ENCODE measurements around the gene ZNF777.
A peak's percentile ranks its signal among the peaks of the same experiment; 100 is the strongest.
"Not testable (repeated sequence)": the region's sequence is repeated elsewhere in the genome, so short reads cannot be mapped to it uniquely, and the experiment has no call there.

ZNF777 gene

GRCh38 chr7:149460493-149461277 is at the start of gene ZNF777:
TSS of gene ZNF777 (minus strand) at chr7:149461062. CDS start at chr7:149456022, 5,040 bp downstream.
- DNase-seq: peak; percentile 89

- no peak for DNase-seq
These were observed 49.4 kb upstream of the ZNF777 start for GRCh38 chr7:149510248-149510647.

GRCh38 chr7:149509774-149510173 is 48.9 kb upstream of the ZNF777 start:
- DNase-seq: no peak

- no peak for DNase-seq
These were observed 44.7 kb upstream of the ZNF777 start for GRCh38 chr7:149505551-149505950.

GRCh38 chr7:149501651-149502050 is 40.8 kb upstream of the ZNF777 start:
- no peak for DNase-seq

GRCh38 chr7:149500910-149501309 is 40.0 kb upstream of the ZNF777 start:
- DNase-seq: no peak

- DNase-seq: no peak
These were observed 39.3 kb upstream of the ZNF777 start for GRCh38 chr7:149500201-149500600.

GRCh38 chr7:149498811-149499210 is 37.9 kb upstream of the ZNF777 start:
- no peak for DNase-seq

- DNase-seq: peak; percentile 88
These were observed 36.8 kb upstream of the ZNF777 start, which contains the start of gene ZNF746 for GRCh38 chr7:149497467-149498261. TSS of gene ZNF746 (minus strand) at chr7:149497809. CDS start at chr7:149497536, 273 bp downstream.

- peak; percentile 17 for DNase-seq
These were observed 36.0 kb upstream of the ZNF777 start for GRCh38 chr7:149496642-149497391.

- DNase-seq: peak; percentile 43
These were observed 35.2 kb upstream of the ZNF777 start for GRCh38 chr7:149495785-149496641.

GRCh38 chr7:149494738-149495368 is 34.0 kb upstream of the ZNF777 start:
- peak; percentile 21 for DNase-seq

- not testable (repeated sequence) for DNase-seq
These were observed 33.1 kb upstream of the ZNF777 start for GRCh38 chr7:149493975-149494374.

GRCh38 chr7:149493366-149493765 is 32.5 kb upstream of the ZNF777 start:
- DNase-seq: no peak

GRCh38 chr7:149490083-149490760 is 29.4 kb upstream of the ZNF777 start:
- no peak for DNase-seq

- DNase-seq: no peak
These were observed 28.6 kb upstream of the ZNF777 start for GRCh38 chr7:149489391-149490024.

GRCh38 chr7:149479568-149479967 is 18.7 kb upstream of the ZNF777 start:
- no peak for DNase-seq

- DNase-seq: no peak
These were observed 17.9 kb upstream of the ZNF777 start for GRCh38 chr7:149478754-149479153.

GRCh38 chr7:149477494-149478443 is 16.9 kb upstream of the ZNF777 start:
- no peak for DNase-seq

All from HCEC 1CT (cell line).